Measurements from ENCODE around the gene LAGE3.

The LAGE3 gene

GRCh38 chrX:154515966-154516655 lies 37.0 kb upstream of the LAGE3 start, which contains the start of gene FAM3A:
TSS of gene FAM3A (minus strand) at chrX:154516232. CDS start at chrX:154515772, 460 bp downstream.
- H3K4me3 ChIP-seq (ENCODE audit: low read depth, low read length), result peak within 1 kb of the TSS; percentile 68
- no peak for TF ChIP-seq CTCF (IDR thresholded peaks at IDR 0.05; ENCODE audit: borderline replicate concordance, insufficient read depth, low read depth, low read length)

GRCh38 chrX:154515090-154515965 lies 36.2 kb upstream of the LAGE3 start:
- TF ChIP-seq CTCF (IDR thresholded peaks at IDR 0.05; ENCODE audit: borderline replicate concordance, insufficient read depth, low read depth, low read length), result no peak
- H3K4me3 ChIP-seq (ENCODE audit: low read depth, low read length), result peak overlapping the region; percentile 68

GRCh38 chrX:154513716-154514115 lies 34.6 kb upstream of the LAGE3 start:
- no peak overlapping the region for H3K4me3 ChIP-seq (ENCODE audit: low read depth, low read length)
- no peak for TF ChIP-seq CTCF (IDR thresholded peaks at IDR 0.05; ENCODE audit: borderline replicate concordance, insufficient read depth, low read depth, low read length)

GRCh38 chrX:154512879-154513553 lies 33.9 kb upstream of the LAGE3 start:
- no peak overlapping the region for H3K4me3 ChIP-seq (ENCODE audit: low read depth, low read length)
- TF ChIP-seq CTCF (IDR thresholded peaks at IDR 0.05; ENCODE audit: borderline replicate concordance, insufficient read depth, low read depth, low read length), result no peak

GRCh38 chrX:154511761-154512160 lies 32.7 kb upstream of the LAGE3 start:
- no peak for TF ChIP-seq CTCF (IDR thresholded peaks at IDR 0.05; ENCODE audit: borderline replicate concordance, insufficient read depth, low read depth, low read length)
- H3K4me3 ChIP-seq (ENCODE audit: low read depth, low read length), result no peak overlapping the region

GRCh38 chrX:154509455-154509854 lies 30.4 kb upstream of the LAGE3 start:
- no peak overlapping the region for H3K4me3 ChIP-seq (ENCODE audit: low read depth, low read length)
- no peak for TF ChIP-seq CTCF (IDR thresholded peaks at IDR 0.05; ENCODE audit: borderline replicate concordance, insufficient read depth, low read depth, low read length)
